Measurements from ENCODE around the gene NPNT.

Gene NPNT

GRCh38 chr4:105921301-105921700 is 26.0 kb downstream of the NPNT start:
- no peaks in the 10 kb centered on the region for H3K9me3 ChIP-seq (ENCODE audit: insufficient read depth, low read depth, low read length)
- H3K27me3 ChIP-seq (ENCODE audit: insufficient read depth, low read length), result no peaks in the 10 kb centered on the region
- H3K4me3 ChIP-seq (ENCODE audit: low read length), result no peak overlapping the region
- no peaks in the 10 kb centered on the region for H3K4me1 ChIP-seq (ENCODE audit: insufficient read depth, low read length)
- no peak overlapping the region for H3K9ac ChIP-seq (ENCODE audit: low read depth, low read length)
- H3K27ac ChIP-seq (ENCODE audit: low read depth, low read length), result no peak overlapping the region
- no peaks in the 10 kb centered on the region for H3K36me3 ChIP-seq (ENCODE audit: insufficient read depth, low read length)

GRCh38 chr4:105923497-105924238 is 28.4 kb downstream of the NPNT start:
- Histone ChIP-seq H3K27ac (ENCODE audit: low read depth, low read length) (no peak overlapping the region), H3K9ac (ENCODE audit: low read depth, low read length) (no peak overlapping the region)
- WGBS, result 82% methylated on average over 7 of the region's 7 CpGs

DNA sequence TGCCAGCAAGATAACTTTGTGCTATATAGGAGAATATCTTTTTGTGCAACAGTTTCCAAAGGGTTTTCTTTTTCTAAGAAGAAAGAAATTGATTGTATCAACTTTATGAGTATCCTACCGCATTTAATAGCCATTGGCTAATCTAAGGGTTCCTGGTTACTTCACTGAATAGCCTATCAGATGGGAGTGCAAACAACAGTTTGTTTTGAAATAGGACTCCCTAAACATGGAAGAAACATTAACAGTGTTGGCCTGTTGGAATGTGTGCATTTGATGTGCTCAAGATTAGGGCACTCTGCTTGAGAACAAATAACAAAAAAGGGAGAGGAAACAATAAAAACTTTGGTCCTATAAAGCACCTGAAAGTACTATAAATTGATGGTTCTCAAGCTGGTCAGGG is 29.1 kb downstream of the NPNT start:
- 100% methylated on average over 1 of the region's 1 CpG for WGBS
- Histone ChIP-seq H3K27ac (ENCODE audit: low read depth, low read length) (no peak overlapping the region), H3K4me1 (ENCODE audit: insufficient read depth, low read length) (no peaks in the 10 kb centered on the region), H3K9me3 (ENCODE audit: insufficient read depth, low read depth, low read length) (no peaks in the 10 kb centered on the region), H3K36me3 (ENCODE audit: insufficient read depth, low read length) (no peaks in the 10 kb centered on the region), H3K4me3 (ENCODE audit: low read length) (no peak overlapping the region), H3K9ac (ENCODE audit: low read depth, low read length) (no peak overlapping the region), H3K27me3 (ENCODE audit: insufficient read depth, low read length) (no peaks in the 10 kb centered on the region)

More at GRCh38 chr4:105923497-105924238, 28.4 kb downstream of the NPNT start:
- no peaks in the 10 kb centered on the region for H3K27me3 ChIP-seq (ENCODE audit: insufficient read depth, low read length)
- no peak overlapping the region for H3K4me3 ChIP-seq (ENCODE audit: low read length)
- H3K4me1 ChIP-seq (ENCODE audit: insufficient read depth, low read length), result no peaks in the 10 kb centered on the region
- no peaks in the 10 kb centered on the region for H3K36me3 ChIP-seq (ENCODE audit: insufficient read depth, low read length)
- no peaks in the 10 kb centered on the region for H3K9me3 ChIP-seq (ENCODE audit: insufficient read depth, low read depth, low read length)

DNA sequence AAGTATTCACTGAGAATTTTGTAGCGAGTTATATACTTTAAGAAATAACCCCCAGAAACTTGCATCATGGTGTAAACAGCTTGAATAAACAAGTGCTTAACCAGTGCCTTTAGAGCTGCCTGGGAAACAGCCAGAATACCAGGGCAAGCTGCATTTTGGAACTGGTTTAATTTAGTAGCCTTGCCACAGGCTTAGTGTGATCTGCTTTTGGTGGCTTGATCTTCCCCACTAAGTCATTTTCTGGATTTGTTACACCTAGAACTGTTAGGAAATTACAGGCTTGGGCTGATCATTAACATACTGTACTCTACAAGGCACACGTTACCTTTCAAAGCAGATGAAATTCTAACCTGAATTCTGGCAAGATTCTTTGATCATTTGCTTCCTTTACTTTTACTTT is 35.4 kb downstream of the NPNT start:
- WGBS, result 90% methylated on average over 2 of the region's 2 CpGs
- H3K9ac ChIP-seq (ENCODE audit: low read depth, low read length), result no peak overlapping the region
- H3K27ac ChIP-seq (ENCODE audit: low read depth, low read length), result no peak overlapping the region
- no peaks in the 10 kb centered on the region for H3K27me3 ChIP-seq (ENCODE audit: insufficient read depth, low read length)
- H3K4me3 ChIP-seq (ENCODE audit: low read length), result no peak overlapping the region
- no peaks in the 10 kb centered on the region for H3K9me3 ChIP-seq (ENCODE audit: insufficient read depth, low read depth, low read length)
- no peaks in the 10 kb centered on the region for H3K36me3 ChIP-seq (ENCODE audit: insufficient read depth, low read length)
- no peaks in the 10 kb centered on the region for H3K4me1 ChIP-seq (ENCODE audit: insufficient read depth, low read length)

DNA sequence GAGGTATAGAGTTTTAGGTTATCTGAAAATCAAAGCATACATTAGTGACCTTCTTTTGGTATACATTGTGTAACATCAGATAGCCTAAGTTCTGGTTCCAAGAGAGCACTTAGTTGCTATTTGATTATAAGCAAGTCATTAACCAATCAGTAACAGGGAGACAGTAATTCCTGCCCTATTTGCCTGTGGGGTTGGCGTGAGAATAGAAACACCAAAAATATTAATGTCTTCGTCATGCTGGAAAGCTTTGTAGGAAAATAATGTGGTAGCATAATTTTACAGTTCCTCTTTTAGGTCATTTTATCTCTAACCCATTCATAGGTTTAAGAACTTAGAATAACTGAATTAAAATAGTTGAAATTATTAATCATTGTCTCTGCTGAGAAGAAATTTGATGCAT is 37.8 kb downstream of the NPNT start:
- Histone ChIP-seq H3K36me3 (ENCODE audit: insufficient read depth, low read length) (no peaks in the 10 kb centered on the region), H3K4me1 (ENCODE audit: insufficient read depth, low read length) (no peaks in the 10 kb centered on the region), H3K9ac (ENCODE audit: low read depth, low read length) (no peak overlapping the region), H3K27me3 (ENCODE audit: insufficient read depth, low read length) (no peaks in the 10 kb centered on the region), H3K9me3 (ENCODE audit: insufficient read depth, low read depth, low read length) (no peaks in the 10 kb centered on the region), H3K27ac (ENCODE audit: low read depth, low read length) (no peak overlapping the region), H3K4me3 (ENCODE audit: low read length) (no peak overlapping the region)
- 93% methylated on average over 2 of the region's 2 CpGs for WGBS

GRCh38 chr4:105934386-105934785 is 39.1 kb downstream of the NPNT start:
- Histone ChIP-seq H3K9ac (ENCODE audit: low read depth, low read length) (no peak overlapping the region), H3K27me3 (ENCODE audit: insufficient read depth, low read length) (no peaks in the 10 kb centered on the region), H3K4me3 (ENCODE audit: low read length) (no peak overlapping the region), H3K4me1 (ENCODE audit: insufficient read depth, low read length) (no peaks in the 10 kb centered on the region), H3K9me3 (ENCODE audit: insufficient read depth, low read depth, low read length) (no peaks in the 10 kb centered on the region), H3K27ac (ENCODE audit: low read depth, low read length) (no peak overlapping the region), H3K36me3 (ENCODE audit: insufficient read depth, low read length) (no peaks in the 10 kb centered on the region)
- 92% methylated on average over 1 of the region's 1 CpG for WGBS

GRCh38 chr4:105936901-105937300 is 41.6 kb downstream of the NPNT start:
- no peaks in the 10 kb centered on the region for H3K36me3 ChIP-seq (ENCODE audit: insufficient read depth, low read length)
- no peak overlapping the region for H3K27ac ChIP-seq (ENCODE audit: low read depth, low read length)
- no peak overlapping the region for H3K4me3 ChIP-seq (ENCODE audit: low read length)
- no peak overlapping the region for H3K9ac ChIP-seq (ENCODE audit: low read depth, low read length)
- H3K4me1 ChIP-seq (ENCODE audit: insufficient read depth, low read length), result no peaks in the 10 kb centered on the region
- H3K9me3 ChIP-seq (ENCODE audit: insufficient read depth, low read depth, low read length), result no peaks in the 10 kb centered on the region
- WGBS, result 89% methylated on average over 7 of the region's 7 CpGs
- H3K27me3 ChIP-seq (ENCODE audit: insufficient read depth, low read length), result no peaks in the 10 kb centered on the region

- Histone ChIP-seq H3K27ac (ENCODE audit: low read depth, low read length) (no peak overlapping the region), H3K4me3 (ENCODE audit: low read length) (no peak overlapping the region), H3K9ac (ENCODE audit: low read depth, low read length) (no peak overlapping the region), H3K36me3 (ENCODE audit: insufficient read depth, low read length) (no peaks in the 10 kb centered on the region), H3K27me3 (ENCODE audit: insufficient read depth, low read length) (no peaks in the 10 kb centered on the region), H3K4me1 (ENCODE audit: insufficient read depth, low read length) (no peaks in the 10 kb centered on the region), H3K9me3 (ENCODE audit: insufficient read depth, low read depth, low read length) (no peaks in the 10 kb centered on the region)
- 63% methylated on average over 1 of the region's 1 CpG for WGBS
Observed at GRCh38 chr4:105937759-105938158, 42.5 kb downstream of the NPNT start.

- WGBS, result 88% methylated on average over 3 of the region's 3 CpGs
- Histone ChIP-seq H3K27me3 (ENCODE audit: insufficient read depth, low read length) (no peaks in the 10 kb centered on the region), H3K4me1 (ENCODE audit: insufficient read depth, low read length) (no peaks in the 10 kb centered on the region), H3K27ac (ENCODE audit: low read depth, low read length) (no peak overlapping the region), H3K9ac (ENCODE audit: low read depth, low read length) (no peak overlapping the region), H3K36me3 (ENCODE audit: insufficient read depth, low read length) (no peaks in the 10 kb centered on the region), H3K9me3 (ENCODE audit: insufficient read depth, low read depth, low read length) (peaks cover 5% of the 10 kb centered on the region; the same call in 1 of the 2 replicates), H3K4me3 (ENCODE audit: low read length) (no peak overlapping the region)
Observed at GRCh38 chr4:105943234-105943633, 48.0 kb downstream of the NPNT start.

GRCh38 chr4:105944540-105944939 is 49.3 kb downstream of the NPNT start:
- Histone ChIP-seq H3K27ac (ENCODE audit: low read depth, low read length) (no peak overlapping the region), H3K4me3 (ENCODE audit: low read length) (no peak overlapping the region), H3K36me3 (ENCODE audit: insufficient read depth, low read length) (no peaks in the 10 kb centered on the region), H3K9me3 (ENCODE audit: insufficient read depth, low read depth, low read length) (peaks cover 5% of the 10 kb centered on the region; the same call in 1 of the 2 replicates), H3K4me1 (ENCODE audit: insufficient read depth, low read length) (no peaks in the 10 kb centered on the region), H3K9ac (ENCODE audit: low read depth, low read length) (no peak overlapping the region), H3K27me3 (ENCODE audit: insufficient read depth, low read length) (no peaks in the 10 kb centered on the region)
- WGBS, result no CpG with 5 or more reads among the region's 1 CpG

DNA sequence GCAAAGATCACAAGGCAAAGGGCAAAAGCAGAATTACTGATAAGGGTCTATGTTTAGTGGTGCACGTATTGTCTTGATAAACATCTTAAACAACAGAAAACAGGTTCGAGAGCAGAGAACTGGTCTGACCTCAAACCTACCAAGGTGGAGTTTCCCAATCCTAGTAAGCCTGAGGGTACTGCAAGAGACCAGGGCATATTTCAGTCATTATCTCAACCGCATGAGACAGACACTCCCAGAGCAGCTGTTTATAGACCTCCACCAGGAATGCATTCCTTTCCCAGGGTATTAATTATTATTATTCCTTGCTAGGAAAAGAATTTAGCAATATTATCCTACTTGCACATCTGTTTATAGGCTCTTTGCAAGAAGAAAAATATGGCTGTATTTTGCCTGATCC is 51.5 kb downstream of the NPNT start:
- WGBS, result 93% methylated on average over 3 of the region's 3 CpGs
- no peaks in the 10 kb centered on the region for H3K4me1 ChIP-seq (ENCODE audit: insufficient read depth, low read length)
- H3K4me3 ChIP-seq (ENCODE audit: low read length), result no peak overlapping the region
- no peak overlapping the region for H3K9ac ChIP-seq (ENCODE audit: low read depth, low read length)
- H3K9me3 ChIP-seq (ENCODE audit: insufficient read depth, low read depth, low read length), result peaks cover 5% of the 10 kb centered on the region; the same call in 1 of the 2 replicates
- no peaks in the 10 kb centered on the region for H3K27me3 ChIP-seq (ENCODE audit: insufficient read depth, low read length)
- no peak overlapping the region for H3K27ac ChIP-seq (ENCODE audit: low read depth, low read length)
- no peaks in the 10 kb centered on the region for H3K36me3 ChIP-seq (ENCODE audit: insufficient read depth, low read length)

DNA sequence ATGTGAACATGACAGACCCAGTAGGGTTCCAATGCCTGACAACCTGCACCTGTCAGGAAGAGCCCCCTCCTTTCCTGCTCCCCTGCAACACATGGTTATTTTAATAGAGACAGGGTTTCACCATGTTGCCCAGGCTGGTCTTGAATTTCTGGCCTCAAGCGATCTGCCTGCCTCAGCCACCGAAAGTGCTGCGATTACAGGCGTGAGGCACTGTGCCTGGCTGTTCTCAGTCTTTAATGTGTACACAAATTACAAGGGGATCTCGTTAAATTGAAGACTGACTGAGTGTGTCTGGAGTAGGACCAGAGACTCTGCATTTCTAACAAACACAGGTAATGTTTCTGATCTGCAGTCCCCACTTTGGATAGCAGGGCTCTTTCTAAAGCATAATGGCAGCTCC is 55.4 kb downstream of the NPNT start:
- Histone ChIP-seq H3K4me1 (ENCODE audit: insufficient read depth, low read length) (no peaks in the 10 kb centered on the region), H3K4me3 (ENCODE audit: low read length) (no peak overlapping the region), H3K27ac (ENCODE audit: low read depth, low read length) (no peak overlapping the region), H3K27me3 (ENCODE audit: insufficient read depth, low read length) (no peaks in the 10 kb centered on the region), H3K9ac (ENCODE audit: low read depth, low read length) (no peak overlapping the region), H3K36me3 (ENCODE audit: insufficient read depth, low read length) (no peaks in the 10 kb centered on the region), H3K9me3 (ENCODE audit: insufficient read depth, low read depth, low read length) (peaks cover 5% of the 10 kb centered on the region; the same call in 1 of the 2 replicates)
- WGBS, result 93% methylated on average over 5 of the region's 5 CpGs
